SK-N-MC (cell line): ENCODE data around the gene PDZK1.
"Not testable (repeated sequence)": the region's sequence is repeated elsewhere in the genome, so short reads cannot be mapped to it uniquely, and the experiment has no call there.

Experiments
- EZH2 ChIP-seq: fragments of 200-600 bp; sonication (generic); IDR thresholded peaks from one replicate; pipeline ENCODE4 v1.6.1; 2017; ENCODE audit warnings: antibody characterized with exemption
- FOXP2 ChIP-seq: optimal IDR thresholded peaks from 2 replicates; pipeline ENCODE3; 2011; ENCODE audit warnings: mild to moderate bottlenecking, moderate library complexity; ENCODE audit not compliant: insufficient read depth; ENCODE audit errors: extremely low read length, control extremely low read depth
- POLR2AphosphoS5 ChIP-seq: IDR thresholded peaks from 2 replicates; pipeline ENCODE4 v1.6.1; 2012; ENCODE audit warnings: mild to moderate bottlenecking, low read depth, low read length, borderline replicate concordance

DNA sequence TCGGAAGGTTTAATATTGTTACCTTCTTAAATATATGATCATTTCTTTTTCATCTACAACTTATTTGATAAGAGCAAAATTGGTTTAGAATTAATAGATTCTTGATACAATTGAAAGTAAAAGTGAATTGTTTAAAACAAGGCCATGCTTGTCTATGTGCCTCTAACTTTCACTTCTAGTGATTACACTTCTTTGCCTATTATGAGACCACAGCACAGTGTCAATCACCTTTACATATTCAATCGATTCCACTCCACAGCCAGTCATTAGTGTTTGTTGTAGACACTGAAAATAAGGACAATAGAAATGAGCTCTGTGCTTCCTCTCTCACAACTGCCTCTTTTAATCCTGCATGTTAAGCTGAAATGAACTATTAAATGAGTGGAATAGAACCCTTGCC is 65.3 kb downstream of the PDZK1 start:
- not testable (repeated sequence) for TF ChIP-seq POLR2AphosphoS5, EZH2, FOXP2
